ENCODE data around the gene ATP12A. TPM values are rescaled to one million over a fixed set of nuclear protein-coding genes. Genes with fewer than 3 reads are reported as not detected.

Gene ATP12A
- total and polyA plus RNA-seq, 7 donors: not detected

DNA sequence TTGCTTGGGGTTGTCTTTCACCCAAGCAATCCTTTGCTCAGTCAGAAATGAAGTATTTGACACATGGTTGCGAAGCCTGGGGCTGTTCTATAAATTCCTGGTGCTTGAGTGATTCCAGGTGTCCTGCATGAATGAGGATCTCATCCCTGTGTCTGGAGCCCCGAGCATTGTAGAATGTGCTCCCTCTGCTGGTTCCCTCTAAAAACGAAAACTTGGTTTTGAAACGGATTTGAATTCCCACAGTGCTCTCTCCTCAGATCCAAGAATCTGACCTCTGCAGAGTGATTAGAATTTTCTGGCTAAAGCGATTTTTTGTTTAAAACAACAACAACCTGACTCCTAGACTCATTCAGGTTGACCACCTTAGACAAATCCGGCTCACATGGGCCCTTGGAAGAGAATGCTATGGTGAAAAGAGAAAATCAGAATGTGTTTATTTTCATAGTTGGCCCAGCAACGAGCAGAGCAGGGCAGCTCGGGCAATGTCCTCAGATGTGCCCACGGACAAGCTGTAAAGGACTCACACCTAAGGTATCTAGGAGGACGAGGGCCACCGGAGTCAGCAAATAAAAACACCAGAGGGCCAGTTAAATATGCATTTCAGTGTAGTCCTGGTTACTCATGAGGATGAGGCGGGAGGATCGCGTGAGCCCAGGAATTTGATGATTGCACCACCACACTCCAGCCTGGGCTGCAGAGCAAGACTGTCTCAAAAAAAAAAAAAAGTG is 8.7 kb upstream of the ATP12A start:
- Histone ChIP-seq H3K27ac (no peak overlapping the region), H3K4me3 (no peak overlapping the region), H3K27me3 (ENCODE audit: insufficient read depth in 3 of 3, low read length in 2 of 3) (peaks cover 0 to 3% (median 2%) of the 10 kb centered on the region in 3 donors), H3K36me3 (ENCODE audit: insufficient read depth in 1 of 2, low read depth in 1 of 2) (no peaks in the 10 kb centered on the region), H3K4me1 (no peaks in the 10 kb centered on the region), H3K9me3 (no peaks in the 10 kb centered on the region)
- 15 to 28% (median 20%) methylated on average over 14 of the region's 14 CpGs for WGBS, 3 donors
- ATAC-seq: peak; percentile 43 to 71 (median 54)
- TF ChIP-seq, protein P1, sequence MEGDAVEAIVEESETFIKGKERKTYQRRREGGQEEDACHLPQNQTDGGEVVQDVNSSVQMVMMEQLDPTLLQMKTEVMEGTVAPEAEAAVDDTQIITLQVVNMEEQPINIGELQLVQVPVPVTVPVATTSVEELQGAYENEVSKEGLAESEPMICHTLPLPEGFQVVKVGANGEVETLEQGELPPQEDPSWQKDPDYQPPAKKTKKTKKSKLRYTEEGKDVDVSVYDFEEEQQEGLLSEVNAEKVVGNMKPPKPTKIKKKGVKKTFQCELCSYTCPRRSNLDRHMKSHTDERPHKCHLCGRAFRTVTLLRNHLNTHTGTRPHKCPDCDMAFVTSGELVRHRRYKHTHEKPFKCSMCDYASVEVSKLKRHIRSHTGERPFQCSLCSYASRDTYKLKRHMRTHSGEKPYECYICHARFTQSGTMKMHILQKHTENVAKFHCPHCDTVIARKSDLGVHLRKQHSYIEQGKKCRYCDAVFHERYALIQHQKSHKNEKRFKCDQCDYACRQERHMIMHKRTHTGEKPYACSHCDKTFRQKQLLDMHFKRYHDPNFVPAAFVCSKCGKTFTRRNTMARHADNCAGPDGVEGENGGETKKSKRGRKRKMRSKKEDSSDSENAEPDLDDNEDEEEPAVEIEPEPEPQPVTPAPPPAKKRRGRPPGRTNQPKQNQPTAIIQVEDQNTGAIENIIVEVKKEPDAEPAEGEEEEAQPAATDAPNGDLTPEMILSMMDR (IDR thresholded peaks at IDR 0.05): peak; percentile 40
- intact Hi-C loops (cut with DNase I): no loop called here
- DNase-seq: no peak

DNA sequence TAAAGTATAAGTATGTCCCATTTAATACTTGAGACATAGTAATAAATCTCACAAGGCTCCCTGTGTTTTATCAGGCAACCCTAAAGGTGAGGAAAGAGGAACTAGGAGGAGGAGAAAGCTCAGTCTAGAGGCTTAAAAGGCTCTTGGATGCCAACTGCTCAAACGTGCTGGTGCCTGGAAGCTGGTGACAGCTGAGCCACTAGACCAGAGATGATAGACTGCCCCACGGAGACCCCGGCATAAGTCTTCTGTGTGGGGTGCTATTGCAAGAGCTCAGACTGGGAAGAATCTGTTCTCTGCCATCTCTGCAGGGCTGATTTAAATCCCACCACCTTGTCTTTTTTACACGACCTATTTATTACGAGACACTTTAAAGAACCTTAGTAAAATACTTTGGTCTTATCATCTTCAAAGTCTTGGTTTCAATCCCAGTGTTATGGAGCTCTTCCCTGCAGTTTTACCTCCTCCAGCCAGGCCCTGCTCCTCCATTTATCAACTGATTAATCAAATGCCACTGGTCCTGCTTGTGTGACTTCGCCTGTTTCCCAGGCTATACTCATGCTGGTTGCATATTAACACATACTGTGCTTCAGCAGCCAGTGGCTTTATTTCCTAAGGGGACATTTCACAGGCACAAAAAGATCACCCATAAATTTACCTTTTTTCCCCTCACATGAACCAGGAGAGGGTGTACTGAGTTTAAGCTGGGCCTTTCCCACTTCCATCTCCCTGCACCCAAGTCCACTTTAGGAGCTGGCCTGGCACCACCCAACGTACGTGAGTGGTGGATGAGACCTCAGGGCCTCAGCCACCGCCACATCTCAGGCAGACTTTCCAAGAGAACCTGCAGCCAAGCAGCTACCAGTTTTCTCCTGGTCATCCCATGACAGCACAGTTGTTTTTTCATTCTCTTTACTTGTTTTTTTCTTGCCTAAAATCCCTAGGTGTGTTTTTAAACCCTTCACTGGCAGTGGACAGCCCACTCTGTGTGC is 7.8 kb upstream of the ATP12A start:
- no peak for DNase-seq
- peaks cover 0 to 11% (median 2%) of the 10 kb centered on the region in 3 donors for H3K27me3 ChIP-seq (ENCODE audit: insufficient read depth in 3 of 3, low read length in 2 of 3)

DNA sequence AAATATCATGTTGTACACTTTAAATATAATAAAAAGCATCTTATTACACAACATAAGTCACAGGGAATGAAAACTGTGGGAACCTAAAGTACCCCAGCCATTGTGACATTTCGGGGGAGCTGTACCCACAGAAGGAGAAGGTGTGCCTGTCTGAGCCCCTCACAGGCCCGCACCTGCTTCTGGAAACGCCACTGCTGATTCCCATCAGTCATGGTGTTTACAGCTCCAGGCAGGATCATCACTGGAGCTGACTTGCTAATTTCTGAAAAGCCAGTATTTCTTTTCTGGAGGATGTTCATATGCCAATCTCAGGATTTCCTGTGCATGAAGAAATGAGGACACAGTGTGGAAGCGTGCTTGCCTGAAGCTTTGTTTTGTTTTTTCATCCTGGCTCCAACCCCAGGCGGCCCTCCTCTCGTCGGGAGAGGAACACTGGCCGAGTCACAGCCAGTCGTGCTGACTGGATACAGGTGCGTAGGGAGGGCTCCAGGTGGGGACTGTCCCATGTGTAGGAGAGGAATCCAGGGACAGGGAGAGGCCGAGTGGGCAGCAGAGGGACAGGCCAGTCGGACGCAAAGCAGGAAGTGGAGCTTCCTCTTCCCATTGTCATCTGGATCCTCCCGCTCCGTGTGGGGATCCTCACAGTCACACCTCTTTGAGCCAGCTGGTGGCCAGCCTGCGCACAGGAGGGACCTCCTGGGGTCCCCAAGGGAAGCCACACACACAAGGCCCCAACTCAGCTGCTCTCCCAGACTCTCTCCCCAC is 4.2 kb upstream of the ATP12A start:
- intact Hi-C loops (cut with DNase I): no loop called here

More for the DNA sequence above, 7.8 kb upstream of the ATP12A start:
- Histone ChIP-seq H3K4me3 (no peak overlapping the region), H3K4me1 (no peaks in the 10 kb centered on the region), H3K27ac (no peak overlapping the region), H3K36me3 (ENCODE audit: insufficient read depth in 1 of 2, low read depth in 1 of 2) (no peaks in the 10 kb centered on the region), H3K9me3 (no peaks in the 10 kb centered on the region)
- TF ChIP-seq, protein P1 (IDR thresholded peaks at IDR 0.05): no peak
- no peak for ATAC-seq
- intact Hi-C loops (cut with DNase I): no loop called here
- WGBS, 3 donors: 63 to 77% (median 71%) methylated on average over 9 of the region's 9 CpGs

DNA sequence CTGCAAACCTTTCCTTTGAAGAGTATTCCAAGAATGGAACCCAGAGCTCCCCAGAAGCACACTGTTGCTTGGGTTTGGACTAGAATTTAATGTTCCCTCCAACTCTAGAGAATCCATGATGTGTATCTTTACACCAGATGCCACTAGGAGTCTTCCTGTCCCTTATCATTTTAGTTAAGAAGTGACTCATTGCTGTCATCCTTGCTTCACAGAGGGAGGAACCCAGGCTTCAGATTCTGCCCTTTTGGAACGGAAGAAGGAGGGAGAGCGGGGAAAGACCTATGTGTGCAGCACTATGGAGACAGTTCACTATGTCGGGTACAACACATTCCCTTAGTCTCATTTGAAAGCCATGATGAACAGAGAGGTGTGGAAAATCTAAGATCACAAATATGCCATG is 2.1 kb upstream of the ATP12A start:
- 80 to 90% (median 86%) methylated on average over 3 of the region's 3 CpGs for WGBS, 3 donors
- peaks cover 0 to 48% (median 12%) of the 10 kb centered on the region in 3 donors for H3K27me3 ChIP-seq (ENCODE audit: insufficient read depth in 3 of 3, low read length in 2 of 3)
- H3K9me3 ChIP-seq: no peaks in the 10 kb centered on the region
- no peak for DNase-seq
- intact Hi-C loops (cut with DNase I): no loop called here
- no peaks in the 10 kb centered on the region for H3K4me1 ChIP-seq
- TF ChIP-seq, protein P1 (IDR thresholded peaks at IDR 0.05): no peak
- H3K27ac ChIP-seq: no peak overlapping the region
- no peaks in the 10 kb centered on the region for H3K36me3 ChIP-seq (ENCODE audit: insufficient read depth in 1 of 2, low read depth in 1 of 2)
- no peak overlapping the region for H3K4me3 ChIP-seq
- ATAC-seq: no peak

More for the DNA sequence above, 4.2 kb upstream of the ATP12A start:
- no peaks in the 10 kb centered on the region for H3K9me3 ChIP-seq
- peaks cover 0 to 38% (median 8%) of the 10 kb centered on the region in 3 donors for H3K27me3 ChIP-seq (ENCODE audit: insufficient read depth in 3 of 3, low read length in 2 of 3)
- H3K27ac ChIP-seq: no peak overlapping the region
- TF ChIP-seq, protein P1 (IDR thresholded peaks at IDR 0.05): no peak
- no peak for DNase-seq
- no peaks in the 10 kb centered on the region for H3K36me3 ChIP-seq (ENCODE audit: insufficient read depth in 1 of 2, low read depth in 1 of 2)
- no peak for ATAC-seq
- no peak overlapping the region for H3K4me3 ChIP-seq
- no peaks in the 10 kb centered on the region for H3K4me1 ChIP-seq
- WGBS, 3 donors: 55 to 57% (median 55%) methylated on average over 16 of the region's 16 CpGs

All from psoas muscle (tissue), 8 donors.